ENCODE data around the gene TGFBI.

The TGFBI gene

GRCh38 chr5:136089791-136090190 is 61.0 kb downstream of the TGFBI start:
- DNase-seq (ENCODE audit: low read depth in 2 of 2), result no peak

- no peak for DNase-seq (ENCODE audit: low read depth in 2 of 2)
Measured at GRCh38 chr5:136090319-136090718, 61.5 kb downstream of the TGFBI start.

- DNase-seq (ENCODE audit: low read depth in 2 of 2), result no peak
Measured at GRCh38 chr5:136094189-136094912, 65.6 kb downstream of the TGFBI start.

- DNase-seq (ENCODE audit: low read depth in 2 of 2), result no peak
Measured at GRCh38 chr5:136094913-136095641, 66.3 kb downstream of the TGFBI start.

GRCh38 chr5:136098176-136098575 is 69.4 kb downstream of the TGFBI start:
- DNase-seq (ENCODE audit: low read depth in 2 of 2), result no peak

GRCh38 chr5:136099870-136100269 is 71.1 kb downstream of the TGFBI start:
- DNase-seq (ENCODE audit: low read depth in 2 of 2), result no peak

GRCh38 chr5:136101884-136102283 is 73.1 kb downstream of the TGFBI start:
- DNase-seq (ENCODE audit: low read depth in 2 of 2), result no peak

GRCh38 chr5:136103118-136103517 is 74.3 kb downstream of the TGFBI start:
- DNase-seq (ENCODE audit: low read depth in 2 of 2), result no peak

- DNase-seq (ENCODE audit: low read depth in 2 of 2), result no peak
Measured at GRCh38 chr5:136104306-136104965, 75.6 kb downstream of the TGFBI start.

- DNase-seq (ENCODE audit: low read depth in 2 of 2), result no peak
Measured at GRCh38 chr5:136106351-136107031, 77.7 kb downstream of the TGFBI start.

- no peak for DNase-seq (ENCODE audit: low read depth in 2 of 2)
Measured at GRCh38 chr5:136108180-136108611, 79.4 kb downstream of the TGFBI start.

GRCh38 chr5:136108766-136109165 is 80.0 kb downstream of the TGFBI start:
- DNase-seq (ENCODE audit: low read depth in 2 of 2), result no peak

- DNase-seq (ENCODE audit: low read depth in 2 of 2), result no peak
Measured at GRCh38 chr5:136109453-136110135, 80.8 kb downstream of the TGFBI start.
